NB4 (cell line): ENCODE results near the gene PPP6C.

Experiments
- DNase-seq: peaks from one replicate; pipeline ENCODE4 v3.0.0; 2010; ENCODE audit warnings: low read depth
- H3K4me3 ChIP-seq: one replicate; pipeline ENCODE4 v1.5.1; 2011; ENCODE audit warnings: mild to moderate bottlenecking, low read depth, low read length, moderate library complexity
- CTCF ChIP-seq: IDR thresholded peaks from one replicate; pipeline ENCODE4 v1.5.1; 2012; ENCODE audit warnings: low read depth, low read length
- MYC ChIP-seq: IDR thresholded peaks from 2 replicates; pipeline ENCODE4 v1.6.1; 2011; ENCODE audit warnings: low read depth, low read length
- POLR2A ChIP-seq: IDR thresholded peaks from 2 replicates; pipeline ENCODE4 v1.6.1; 2011; ENCODE audit warnings: mild to moderate bottlenecking; ENCODE audit not compliant: insufficient read length; ENCODE audit errors: extremely low read depth
- TF ChIP-seq, protein P1 (sequence below): IDR thresholded peaks from 2 replicates; pipeline ENCODE4 v1.6.1; 2011; ENCODE audit warnings: low read depth, low read length

PPP6C gene

DNA sequence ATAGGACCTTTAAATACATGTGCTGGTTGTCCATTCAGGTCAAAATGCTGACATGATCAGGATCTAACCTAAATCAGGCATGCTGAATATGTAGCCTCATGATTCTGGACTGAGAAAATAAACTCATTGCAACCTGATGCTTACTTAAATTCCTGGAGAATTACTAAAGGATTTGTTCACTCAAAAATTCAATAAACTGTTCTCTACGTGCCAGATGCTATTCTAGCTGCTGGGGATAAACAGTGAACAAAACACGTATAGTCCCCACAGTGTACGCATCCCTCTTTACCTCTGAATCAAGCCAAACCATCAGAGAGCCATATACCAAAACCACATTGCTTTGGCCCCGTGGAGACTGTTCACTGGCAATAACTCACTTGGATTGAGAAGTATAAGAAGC is 52.4 kb downstream of the PPP6C start:
- no peak for DNase-seq
- H3K4me3 ChIP-seq: no peak overlapping the region
- TF ChIP-seq CTCF (no peak), MYC (no peak), POLR2A (no peak)
- TF ChIP-seq, protein P1, sequence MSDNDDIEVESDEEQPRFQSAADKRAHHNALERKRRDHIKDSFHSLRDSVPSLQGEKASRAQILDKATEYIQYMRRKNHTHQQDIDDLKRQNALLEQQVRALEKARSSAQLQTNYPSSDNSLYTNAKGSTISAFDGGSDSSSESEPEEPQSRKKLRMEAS: no peak

- TF ChIP-seq POLR2A: no peak
- no peak for TF ChIP-seq MYC
- TF ChIP-seq, protein P1: no peak
- no peak for TF ChIP-seq CTCF
- DNase-seq: no peak
- H3K4me3 ChIP-seq: no peak overlapping the region
These were observed 54.6 kb downstream of the PPP6C start for GRCh38 chr9:125134976-125135375.

DNA sequence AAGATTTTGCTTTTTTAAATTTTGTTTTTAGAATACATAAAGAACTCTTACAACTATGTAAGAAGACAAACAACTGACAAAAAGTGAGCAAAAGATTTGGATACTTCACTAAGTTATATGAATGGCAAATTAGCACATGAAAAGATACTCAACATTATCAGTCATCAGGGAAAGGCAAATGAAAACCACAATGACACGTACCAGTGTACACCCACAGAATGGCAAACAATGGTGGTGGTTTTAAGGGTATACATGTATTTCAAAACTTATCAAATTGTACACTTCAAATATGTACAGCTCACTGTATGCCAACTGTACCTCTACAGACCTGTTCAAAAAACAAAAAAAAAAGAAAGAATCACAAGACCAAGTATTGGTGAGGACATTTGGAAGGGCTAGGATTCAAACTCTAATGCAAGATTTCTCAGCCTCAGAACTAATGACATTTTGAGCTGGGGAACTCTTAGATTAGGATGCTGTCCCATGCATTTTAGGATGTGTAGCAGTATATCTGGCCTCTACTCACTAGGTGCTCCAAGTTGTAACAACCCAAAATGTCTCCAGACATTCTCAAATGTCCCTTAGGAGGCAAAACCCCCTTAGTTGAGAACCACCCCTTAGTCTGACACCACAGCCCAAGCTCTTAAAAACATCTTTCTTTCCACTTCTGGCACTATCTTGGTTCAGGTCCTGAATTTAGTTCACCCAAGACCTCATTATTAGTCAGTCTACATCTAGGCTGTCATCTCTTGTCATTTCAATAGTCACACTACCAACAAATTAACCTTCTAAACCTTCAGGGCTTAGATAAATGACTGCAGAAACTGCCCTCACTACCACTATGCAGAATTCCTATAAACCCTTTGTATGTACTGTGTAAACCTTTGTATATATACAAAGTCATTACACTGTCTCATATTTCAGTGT is 55.9 kb downstream of the PPP6C start:
- TF ChIP-seq CTCF (no peak), MYC (no peak)
- H3K4me3 ChIP-seq: no peak overlapping the region
- DNase-seq: no peak

DNA sequence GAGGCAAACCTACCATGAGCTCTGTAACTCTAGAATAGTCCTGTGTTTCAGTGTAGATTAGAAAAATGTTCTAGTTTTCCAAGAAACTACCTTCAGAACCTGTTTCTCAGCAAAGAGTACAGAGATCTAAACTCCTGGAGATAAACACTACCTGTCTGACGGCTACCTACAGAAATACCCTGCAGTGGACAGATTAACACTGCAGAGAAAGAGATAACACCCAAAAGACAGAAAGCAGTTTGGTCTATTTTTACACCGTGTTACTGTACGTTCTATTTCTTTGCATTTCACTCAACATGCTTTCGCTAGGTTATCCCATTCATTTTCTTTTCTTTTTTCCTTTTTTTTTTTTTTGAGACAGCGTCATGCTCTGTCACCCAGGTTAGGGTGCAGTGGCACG is 57.8 kb downstream of the PPP6C start:
- H3K4me3 ChIP-seq: no peak overlapping the region
- TF ChIP-seq POLR2A (no peak), MYC (no peak), CTCF (no peak)
- TF ChIP-seq, protein P1: no peak
- no peak for DNase-seq

DNA sequence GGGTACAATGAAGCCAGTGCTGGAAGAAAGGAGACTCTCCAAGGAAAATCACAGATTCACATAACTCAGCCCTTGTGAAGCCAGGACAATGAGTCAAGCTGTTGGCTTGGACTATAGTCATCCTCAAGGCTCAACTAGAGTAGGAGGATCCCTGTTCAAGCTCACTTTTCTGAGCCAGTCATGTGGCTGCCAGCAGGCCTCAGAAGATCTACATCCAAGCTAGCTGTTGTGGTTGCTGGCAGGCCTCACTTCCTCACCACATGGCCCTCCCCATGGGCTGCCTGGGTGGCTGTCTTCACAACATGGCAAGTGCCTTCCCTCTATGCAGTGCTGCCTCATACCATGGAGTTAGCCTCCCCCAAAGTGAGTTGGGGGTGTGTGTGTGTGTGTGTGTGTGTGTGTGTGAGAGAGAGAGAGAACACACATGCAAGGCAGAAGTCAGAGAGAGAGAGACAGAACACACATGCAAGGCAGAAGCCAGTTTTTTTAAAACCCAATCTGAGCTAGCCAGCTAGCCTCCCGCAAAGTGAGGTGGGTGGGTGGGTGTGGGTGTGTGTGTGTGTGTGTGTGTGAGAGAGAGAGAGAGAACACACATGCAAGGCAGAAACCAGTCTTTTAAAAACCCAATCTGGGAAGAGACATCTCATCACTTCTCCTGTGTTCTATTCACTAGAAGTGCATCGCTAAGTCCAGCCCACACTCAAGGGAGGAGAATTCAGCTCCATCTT is 63.4 kb downstream of the PPP6C start:
- no peak overlapping the region for H3K4me3 ChIP-seq
- TF ChIP-seq MYC (peak; percentile 97), POLR2A (no peak), CTCF (no peak)
- TF ChIP-seq, protein P1: peak; percentile 96
- peak; percentile 92 for DNase-seq
